HG03457 (cell line): Measurements from ENCODE around the gene SEC16A.

Experiments
- ATAC-seq: cut with Tn5 transposase; IDR thresholded peaks from one replicate; pipeline ENCODE4 v1.9.1; 2021; ENCODE audit warnings: moderate number of reproducible peaks; ENCODE audit not compliant: unreplicated experiment

The SEC16A gene

GRCh38 chr9:136466155-136466541 lies 16.7 kb downstream of the SEC16A start:
- ATAC-seq, result no peak

GRCh38 chr9:136465500-136466154 lies 17.2 kb downstream of the SEC16A start:
- no peak for ATAC-seq

- ATAC-seq, result no peak
These were observed 18.6 kb downstream of the SEC16A start for GRCh38 chr9:136464241-136464640.

GRCh38 chr9:136463578-136463977 lies 19.3 kb downstream of the SEC16A start:
- no peak for ATAC-seq

GRCh38 chr9:136462664-136463063 lies 20.2 kb downstream of the SEC16A start:
- no peak for ATAC-seq

GRCh38 chr9:136460772-136461325 lies 22.0 kb downstream of the SEC16A start:
- no peak for ATAC-seq

GRCh38 chr9:136459425-136459824 lies 23.4 kb downstream of the SEC16A start:
- ATAC-seq, result no peak

GRCh38 chr9:136457326-136457725 lies 25.5 kb downstream of the SEC16A start:
- no peak for ATAC-seq

GRCh38 chr9:136456258-136456657 lies 26.6 kb downstream of the SEC16A start:
- ATAC-seq, result no peak

GRCh38 chr9:136455043-136456002 lies 27.5 kb downstream of the SEC16A start:
- ATAC-seq, result no peak

- ATAC-seq, result no peak
These were observed 28.6 kb downstream of the SEC16A start for GRCh38 chr9:136454026-136454796.

GRCh38 chr9:136453326-136453725 lies 29.5 kb downstream of the SEC16A start:
- ATAC-seq, result no peak

- no peak for ATAC-seq
These were observed 31.5 kb downstream of the SEC16A start for GRCh38 chr9:136451221-136451877.

GRCh38 chr9:136448655-136449054 lies 34.2 kb downstream of the SEC16A start:
- ATAC-seq, result no peak

GRCh38 chr9:136447173-136447778 lies 35.6 kb downstream of the SEC16A start:
- ATAC-seq, result no peak

- ATAC-seq, result no peak
These were observed 37.0 kb downstream of the SEC16A start for GRCh38 chr9:136445799-136446198.

- ATAC-seq, result no peak
These were observed 38.7 kb downstream of the SEC16A start for GRCh38 chr9:136444102-136444501.

- no peak for ATAC-seq
These were observed 39.2 kb downstream of the SEC16A start for GRCh38 chr9:136443687-136444086.

- no peak for ATAC-seq
These were observed 39.8 kb downstream of the SEC16A start for GRCh38 chr9:136443087-136443486.

GRCh38 chr9:136442265-136442664 lies 40.6 kb downstream of the SEC16A start:
- no peak for ATAC-seq
